Measurements from ENCODE around the gene SLC28A3. TPM values are rescaled to one million over a fixed set of nuclear protein-coding genes. Genes with fewer than 3 reads are reported as not detected.

The SLC28A3 gene
- total RNA-seq, 1 donor from 2014 or later = 0.53 TPM

- Histone ChIP-seq H3K36me3 (ENCODE audit: control insufficient read depth, insufficient read depth, low read length) (no peaks in the 10 kb centered on the region), H3K4me3 (ENCODE audit: low read depth, low read length) (no peak overlapping the region), H3K27me3 (ENCODE audit: control insufficient read depth, insufficient read depth, low read length) (no peaks in the 10 kb centered on the region)
- no peak for TF ChIP-seq CTCF (IDR thresholded peaks at IDR 0.05; ENCODE audit: insufficient read depth, low read length, severe bottlenecking)
- DNase-seq (ENCODE audit: low read depth) (no peak), FAIRE-seq (no peak)
Measured at GRCh38 chr9:84383178-84383577, 42.6 kb upstream of the SLC28A3 start.

DNA sequence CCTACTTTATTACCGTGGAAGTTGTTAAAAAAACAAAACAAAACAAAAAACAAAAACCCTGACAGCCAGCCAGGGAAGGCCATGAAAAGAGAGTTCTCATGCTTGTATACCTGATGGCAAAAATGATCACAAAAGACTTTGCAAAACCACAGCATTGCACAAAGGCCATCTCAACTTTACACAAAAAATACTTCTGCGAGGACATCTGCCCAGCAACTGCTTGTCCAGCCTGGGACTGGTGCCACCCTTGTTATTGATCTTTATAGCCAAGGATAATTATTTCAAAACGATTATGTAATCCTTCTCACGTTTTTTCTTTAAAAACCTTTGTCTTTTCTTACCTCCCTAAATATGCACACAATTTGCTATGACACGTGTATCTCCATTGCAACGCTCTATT lies 42.2 kb upstream of the SLC28A3 start:
- Histone ChIP-seq H3K27me3 (ENCODE audit: control insufficient read depth, insufficient read depth, low read length) (no peaks in the 10 kb centered on the region), H3K36me3 (ENCODE audit: control insufficient read depth, insufficient read depth, low read length) (no peaks in the 10 kb centered on the region), H3K4me3 (ENCODE audit: low read depth, low read length) (no peak overlapping the region)
- TF ChIP-seq CTCF (IDR thresholded peaks at IDR 0.05; ENCODE audit: insufficient read depth, low read length, severe bottlenecking) = no peak
- FAIRE-seq (no peak), DNase-seq (ENCODE audit: low read depth) (no peak)

DNA sequence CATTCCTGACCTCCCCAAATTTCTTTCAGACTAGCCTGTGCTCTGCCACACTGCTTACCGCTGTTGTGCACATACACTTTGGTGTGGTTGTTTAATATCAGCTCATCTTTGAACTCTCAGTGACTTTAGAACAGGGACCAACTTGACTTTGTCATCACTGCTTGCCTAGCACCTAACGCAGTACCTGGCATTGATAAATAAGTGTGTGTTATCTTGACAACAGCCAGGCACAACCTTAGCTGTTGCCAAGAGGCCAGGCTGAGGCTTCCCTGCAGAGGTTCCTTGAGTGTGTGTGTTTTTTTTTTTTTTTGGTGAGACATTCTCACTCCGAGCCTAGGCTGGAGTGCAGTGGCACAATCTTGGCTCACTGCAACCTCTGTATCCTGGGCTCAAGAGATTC lies 41.0 kb upstream of the SLC28A3 start:
- H3K27me3 ChIP-seq (ENCODE audit: control insufficient read depth, insufficient read depth, low read length) = no peaks in the 10 kb centered on the region
- no peak for DNase-seq (ENCODE audit: low read depth)
- H3K4me3 ChIP-seq (ENCODE audit: low read depth, low read length) = no peak overlapping the region
- FAIRE-seq = no peak
- H3K36me3 ChIP-seq (ENCODE audit: control insufficient read depth, insufficient read depth, low read length) = no peaks in the 10 kb centered on the region
- no peak for TF ChIP-seq CTCF (IDR thresholded peaks at IDR 0.05; ENCODE audit: insufficient read depth, low read length, severe bottlenecking)

DNA sequence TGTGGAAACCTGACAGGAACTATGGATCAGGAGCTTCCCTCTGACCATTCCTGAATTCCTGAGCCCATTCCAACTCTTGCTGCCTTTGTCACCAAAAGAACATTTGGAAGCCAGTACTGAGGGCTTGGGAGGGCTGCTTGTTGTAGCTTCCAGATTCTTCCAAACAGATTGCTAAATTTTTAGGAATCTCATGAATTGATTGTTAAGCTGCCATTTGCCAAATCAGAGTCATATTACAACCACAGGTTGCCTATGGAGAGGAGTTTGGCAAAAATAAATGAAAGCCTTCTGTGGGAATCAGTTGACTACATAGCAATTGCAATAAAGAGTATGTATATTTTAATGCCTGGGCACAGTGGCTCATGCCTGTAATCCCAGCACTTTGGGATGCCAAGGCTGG lies 39.2 kb upstream of the SLC28A3 start:
- no peak overlapping the region for H3K4me3 ChIP-seq (ENCODE audit: low read depth, low read length)
- no peaks in the 10 kb centered on the region for H3K27me3 ChIP-seq (ENCODE audit: control insufficient read depth, insufficient read depth, low read length)
- no peak for TF ChIP-seq CTCF (IDR thresholded peaks at IDR 0.05; ENCODE audit: insufficient read depth, low read length, severe bottlenecking)
- FAIRE-seq (no peak), DNase-seq (ENCODE audit: low read depth) (no peak)
- H3K36me3 ChIP-seq (ENCODE audit: control insufficient read depth, insufficient read depth, low read length) = no peaks in the 10 kb centered on the region

DNA sequence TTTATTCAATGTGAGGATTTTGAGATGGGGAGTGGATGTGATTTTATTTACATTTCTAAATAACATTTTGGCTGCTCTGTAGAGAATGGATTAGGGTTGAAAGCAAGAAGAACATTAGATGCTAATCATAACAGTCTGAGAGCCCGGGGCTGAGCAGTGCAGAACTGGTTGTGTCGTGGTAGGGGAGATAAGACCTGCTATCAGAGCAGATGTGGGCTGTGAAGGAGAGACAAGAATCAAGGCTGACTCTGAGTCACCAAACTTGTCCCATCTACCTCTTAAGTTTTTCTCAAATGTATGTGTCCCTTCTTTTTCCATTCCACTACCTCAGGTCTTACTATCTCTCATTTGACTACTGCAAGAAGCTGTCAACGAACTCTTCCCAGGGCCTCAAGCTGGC lies 35.4 kb upstream of the SLC28A3 start:
- Histone ChIP-seq H3K4me3 (ENCODE audit: low read depth, low read length) (no peak overlapping the region), H3K27me3 (ENCODE audit: control insufficient read depth, insufficient read depth, low read length) (peaks cover 2% of the 10 kb centered on the region), H3K36me3 (ENCODE audit: control insufficient read depth, insufficient read depth, low read length) (no peaks in the 10 kb centered on the region)
- FAIRE-seq (no peak), DNase-seq (ENCODE audit: low read depth) (no peak)
- no peak for TF ChIP-seq CTCF (IDR thresholded peaks at IDR 0.05; ENCODE audit: insufficient read depth, low read length, severe bottlenecking)

- FAIRE-seq (no peak), DNase-seq (ENCODE audit: low read depth) (no peak)
- H3K4me3 ChIP-seq (ENCODE audit: low read depth, low read length) = no peak overlapping the region
- peaks cover 2% of the 10 kb centered on the region for H3K27me3 ChIP-seq (ENCODE audit: control insufficient read depth, insufficient read depth, low read length)
- TF ChIP-seq CTCF (IDR thresholded peaks at IDR 0.05; ENCODE audit: insufficient read depth, low read length, severe bottlenecking) = no peak
- H3K36me3 ChIP-seq (ENCODE audit: control insufficient read depth, insufficient read depth, low read length) = no peaks in the 10 kb centered on the region
Measured at GRCh38 chr9:84374516-84374915, 34.0 kb upstream of the SLC28A3 start.
